Spleen (tissue), 11 donors: ENCODE results near the gene MYO5A. TPM values are rescaled to one million over a fixed set of nuclear protein-coding genes. Genes with fewer than 3 reads are reported as not detected.

Experiments
- DNase-seq: peaks from one replicate; pipeline ENCODE4 v3.0.0-alpha.2; 2020
- H3K27ac ChIP-seq, 8 donors: fragments of 200-600 bp; sonication (generic) in 7 of 8; 1 replicate in 4 of 8; 2 replicates in 4 of 8; pipeline versions ENCODE4 v1.5.0 to v1.8.0; 2016 to 2021; ENCODE audit warnings: inconsistent platforms in 4 of 8, mild to moderate bottlenecking in 4 of 8, moderate library complexity in 1 of 8
- H3K27me3 ChIP-seq, 7 donors: fragments of 200-600 bp; sonication (generic) in 6 of 7; replicated peaks in 1 of 7; 1 replicate in 4 of 7; 2 replicates in 3 of 7; pipeline versions ENCODE4 v1.5.0 to v1.8.0; 2016 to 2021; ENCODE audit warnings: inconsistent platforms in 3 of 7, mild to moderate bottlenecking in 1 of 7
- H3K36me3 ChIP-seq, 6 donors: fragments of 200-600 bp; sonication (generic) in 5 of 6; 1 replicate in 4 of 6; 2 replicates in 2 of 6; pipeline versions ENCODE4 v1.5.0 to v1.8.0; 2016 to 2021; ENCODE audit warnings: inconsistent platforms in 2 of 6
- H3K4me1 ChIP-seq, 6 donors: fragments of 200-600 bp; sonication (generic) in 5 of 6; 1 replicate in 3 of 6; 2 replicates in 3 of 6; pipeline versions ENCODE4 v1.5.0 to v1.8.0; 2016 to 2021; ENCODE audit warnings: inconsistent platforms in 3 of 6
- H3K4me3 ChIP-seq, 8 donors: fragments of 200-600 bp; sonication (generic) in 7 of 8; 1 replicate in 4 of 8; 2 replicates in 4 of 8; pipeline versions ENCODE4 v1.5.0 to v1.8.0; 2016 to 2021; ENCODE audit warnings: inconsistent platforms in 4 of 8, mild to moderate bottlenecking in 4 of 8, moderate library complexity in 2 of 8
- H3K9me3 ChIP-seq, 8 donors: fragments of 200-600 bp; sonication (generic) in 7 of 8; 1 replicate in 4 of 8; 2 replicates in 4 of 8; pipeline versions ENCODE4 v1.5.0 to v1.8.0; 2016 to 2021; ENCODE audit warnings: inconsistent platforms in 4 of 8
- CTCF ChIP-seq, 11 experiments: fragments of 200-600 bp in 7 of 11; fragments of 450-650 bp in 4 of 11; sonication (generic) in 4 of 11; IDR thresholded peaks in 8 of 11; conservative IDR thresholded peaks in 3 of 11; 1 replicate in 7 of 11; 2 replicates in 4 of 11; pipeline versions ENCODE4 v1.4.0 to v1.8.0; 2016 to 2021; ENCODE audit warnings: antibody characterized with exemption in 11 of 11, inconsistent platforms in 4 of 11, mild to moderate bottlenecking in 1 of 11
- POLR2A ChIP-seq, 3 donors: fragments of 450-650 bp; IDR thresholded peaks; one replicate each; pipeline ENCODE4 v1.5.1; 2017; ENCODE audit warnings: antibody characterized with exemption in 3 of 3, mild to moderate bottlenecking in 1 of 3
- POLR2AphosphoS5 ChIP-seq, 3 donors: sonication (generic); formaldehyde crosslinking; IDR thresholded peaks; one replicate each; pipeline ENCODE4 v1.5.1; 2017; ENCODE audit warnings: antibody characterized with exemption in 3 of 3
- WGBS, 5 donors: extraction: QIAGEN DNeasy Blood & Tissue Kit in 3 of 5; methylation state at CpG; one replicate each; pipeline versions ENCODE4 v1.1.5 to v1.1.7; 2013 to 2018; 5-methylcytosine and 5-hydroxymethylcytosine counted together
- intact Hi-C: fragments of 100-400 bp; cut with DNase I; formaldehyde crosslinking; loops from one replicate; pipeline ENCODE4 v1.15.0; 2023; ENCODE audit warnings: low total_unique reads
- polyA plus RNA-seq, 3 donors: library from polyadenylated mRNA; stranded (reverse); fragments of 200-250 nt; gene quantifications; one replicate each; pipeline ENCODE4 v1.2.1, GENCODE V29; 2013
- total RNA-seq, 7 donors: library from RNA; depleted of rRNA in 3 of 7; stranded (reverse); fragments of >200 nt in 3 of 7; fragmentation: NEBNext Ultra II Directional in 4 of 7; extraction: Animal tissue kit (Norgen Biotek cat#: 25700) in 4 of 7; gene quantifications; one replicate each; pipeline versions ENCODE4 v1.1.0 to v1.2.1, GENCODE V29; 2016 to 2021
- donor health status: healthy with polysubstance abuse.
- donor health status: DM: no; HTN: no; CAD: no; lungs with moderate emphysema.
- donor health status: DM: no; HTN: no; CAD: no.
- donor health status: Bipolar disorder and iron deficiency.
- donor health status: healthy.
- donor health status: DM: no; HTN: no; CAD: no.
- donor health status: DM: yes; HTN: yes; CAD: no.

The MYO5A gene
- total and polyA plus RNA-seq, 10 donors: 4.7 to 48.3 (median 35.4) TPM

GRCh38 chr15:52546031-52546751 is 17.5 kb upstream of the MYO5A start:
- Histone ChIP-seq H3K4me1 (peaks cover 0 to 11% (median 0%) of the 10 kb centered on the region in 6 donors), H3K9me3 (peaks cover 0 to 17% (median 11%) of the 10 kb centered on the region in 8 donors), H3K27me3 (no peaks in the 10 kb centered on the region), H3K4me3 (no peak overlapping the region), H3K27ac (no peak overlapping the region), H3K36me3 (peaks cover 0 to 59% (median 38%) of the 10 kb centered on the region in 6 donors)
- TF ChIP-seq POLR2AphosphoS5 (IDR thresholded peaks at IDR 0.05) (peak; percentile 44 to 54 (median 49)), CTCF (IDR thresholded peaks at IDR 0.05 in 8 of 11, conservative IDR thresholded peaks at IDR 0.05 in 3 of 11) (no peak), POLR2A (IDR thresholded peaks at IDR 0.05) (no peak)
- peak; percentile 62 for DNase-seq
- intact Hi-C loops: no loop called here
- 91 to 96% (median 95%) methylated on average over 3 to 5 of the region's 5 CpGs for WGBS, 5 donors

GRCh38 chr15:52540374-52541012 is 11.8 kb upstream of the MYO5A start:
- no peaks in the 10 kb centered on the region for H3K4me1 ChIP-seq
- H3K27me3 ChIP-seq: no peaks in the 10 kb centered on the region
- TF ChIP-seq CTCF (IDR thresholded peaks at IDR 0.05 in 8 of 11, conservative IDR thresholded peaks at IDR 0.05 in 3 of 11) (no peak), POLR2AphosphoS5 (IDR thresholded peaks at IDR 0.05) (no peak), POLR2A (IDR thresholded peaks at IDR 0.05) (no peak)
- no peak overlapping the region for H3K4me3 ChIP-seq
- peaks cover 0 to 3% (median under 1%) of the 10 kb centered on the region in 6 donors for H3K36me3 ChIP-seq
- DNase-seq: no peak
- no peak overlapping the region for H3K27ac ChIP-seq
- intact Hi-C loops: no loop called here
- H3K9me3 ChIP-seq: peaks cover 0 to 20% (median 11%) of the 10 kb centered on the region in 8 donors
- 61 to 88% (median 80%) methylated on average over 2 to 3 of the region's 3 CpGs for WGBS, 5 donors

- peaks cover 0 to 4% (median 0%) of the 10 kb centered on the region in 7 donors for H3K27me3 ChIP-seq
Measured at GRCh38 chr15:52537459-52537858, 8.8 kb upstream of the MYO5A start.

More at GRCh38 chr15:52537459-52537858, 8.8 kb upstream of the MYO5A start:
- Histone ChIP-seq H3K4me3 (no peak overlapping the region), H3K36me3 (no peaks in the 10 kb centered on the region), H3K4me1 (no peaks in the 10 kb centered on the region), H3K27ac (no peak overlapping the region), H3K9me3 (peaks cover 0 to 14% (median 7%) of the 10 kb centered on the region in 8 donors)
- 93 to 97% (median 95%) methylated on average over 8 of the region's 8 CpGs for WGBS, 5 donors
- intact Hi-C loops: no loop called here
- DNase-seq: no peak
- TF ChIP-seq POLR2A (IDR thresholded peaks at IDR 0.05) (no peak), POLR2AphosphoS5 (IDR thresholded peaks at IDR 0.05) (no peak), CTCF (IDR thresholded peaks at IDR 0.05 in 8 of 11, conservative IDR thresholded peaks at IDR 0.05 in 3 of 11) (no peak)
